HEK293 (cell line): ENCODE data around the gene ACSM4.

ENCODE experiments used
- CTCF ChIA-PET: fragments of 350-600 bp; formaldehyde crosslinking; extraction: SDS; loops from one replicate; lab custom pipeline; 2021; ENCODE audit warnings: antibody characterized with exemption; lab: Yijun Ruan, JAX
- POLR2A ChIA-PET: fragments of 300-600 bp; formaldehyde crosslinking; extraction: SDS; loops from one replicate; lab custom pipeline; 2020; ENCODE audit warnings: antibody characterized with exemption, inconsistent platforms; lab: Yijun Ruan, JAX
- H3K27ac ChIP-seq: fragments of 200-500 bp; sonication (Bioruptor generic); 2 replicates; pipeline ENCODE4 v1.5.1; 2014; ENCODE audit warnings: low read depth, low read length, control low read depth, inconsistent platforms; ENCODE audit errors: extremely low read depth
- H3K36me3 ChIP-seq, 2 experiments: fragments of 200-500 bp in 1 of 2; sonication (Bioruptor generic) in 1 of 2; 1 replicate in 1 of 2; 2 replicates in 1 of 2; pipeline ENCODE4 v1.5.1; 2014 to 2017; ENCODE audit warnings: inconsistent platforms in 2 of 2, low read length in 2 of 2; ENCODE audit not compliant: control insufficient read depth in 2 of 2, insufficient read depth in 1 of 2
- H3K4me1 ChIP-seq: fragments of 200-500 bp; sonication (Bioruptor generic); 2 replicates; pipeline ENCODE4 v1.5.1; 2014; ENCODE audit warnings: mild to moderate bottlenecking, low read length, inconsistent platforms; ENCODE audit not compliant: control insufficient read depth, insufficient read depth
- H3K4me3 ChIP-seq: 2 replicates; pipeline ENCODE4 v1.5.1; 2011; ENCODE audit warnings: low read depth, mild to moderate bottlenecking, control low read depth, low read length, moderate library complexity
- H3K9me3 ChIP-seq: fragments of 200-500 bp; sonication (Bioruptor generic); 2 replicates; pipeline ENCODE4 v1.5.1; 2014; ENCODE audit warnings: low read depth, low read length, inconsistent platforms; ENCODE audit not compliant: control insufficient read depth, insufficient read depth
- FEZF1 ChIP-seq: fragments of 450-650 bp; formaldehyde crosslinking; IDR thresholded peaks from 2 replicates; pipeline ENCODE4 v1.5.1; 2016; ENCODE audit warnings: missing biosample characterization, missing genetic modification characterization
- GLI4 ChIP-seq: fragments of 450-650 bp; formaldehyde crosslinking; IDR thresholded peaks from 2 replicates; pipeline ENCODE4 v1.5.1; 2016; ENCODE audit warnings: missing biosample characterization, missing genetic modification characterization
- HOXD13 ChIP-seq: sonication (generic); formaldehyde crosslinking; IDR thresholded peaks from 2 replicates; pipeline ENCODE4 v1.8.0; 2022; ENCODE audit warnings: missing genetic modification reagents, borderline replicate concordance
- KLF10 ChIP-seq: fragments of 450-650 bp; IDR thresholded peaks from 2 replicates; pipeline ENCODE4 v1.5.1; 2018; ENCODE audit warnings: missing biosample characterization, mild to moderate bottlenecking, missing genetic modification characterization
- MEIS1 ChIP-seq: sonication (generic); formaldehyde crosslinking; IDR thresholded peaks from 2 replicates; pipeline ENCODE4 v1.8.1; 2022; ENCODE audit warnings: missing genetic modification reagents, mild to moderate bottlenecking, borderline replicate concordance
- SP2 ChIP-seq: fragments of 450-650 bp; formaldehyde crosslinking; IDR thresholded peaks from 2 replicates; pipeline ENCODE4 v1.5.1; 2016; ENCODE audit warnings: missing biosample characterization, missing genetic modification characterization
- ZBTB1 ChIP-seq: fragments of 450-650 bp; formaldehyde crosslinking; IDR thresholded peaks from 2 replicates; pipeline ENCODE4 v1.5.1; 2016; ENCODE audit warnings: missing biosample characterization, missing genetic modification characterization
- ZFP41 ChIP-seq: fragments of 450-650 bp; formaldehyde crosslinking; IDR thresholded peaks from 2 replicates; pipeline ENCODE4 v1.5.1; 2016; ENCODE audit warnings: missing biosample characterization, missing genetic modification characterization, borderline replicate concordance
- ZNF10 ChIP-seq: fragments of 450-650 bp; formaldehyde crosslinking; IDR thresholded peaks from 2 replicates; pipeline ENCODE4 v1.5.1; 2017; ENCODE audit warnings: missing biosample characterization, missing genetic modification characterization
- ZNF155 ChIP-seq: fragments of 450-650 bp; formaldehyde crosslinking; IDR thresholded peaks from 2 replicates; pipeline ENCODE4 v1.5.1; 2016; ENCODE audit warnings: missing biosample characterization, missing genetic modification characterization
- ZNF19 ChIP-seq: fragments of 450-650 bp; formaldehyde crosslinking; IDR thresholded peaks from 2 replicates; pipeline ENCODE4; 2016; ENCODE audit warnings: missing biosample characterization, missing genetic modification characterization, low read depth
- ZNF211 ChIP-seq: fragments of 450-650 bp; formaldehyde crosslinking; IDR thresholded peaks from 2 replicates; pipeline ENCODE4 v1.5.1; 2016; ENCODE audit warnings: low read depth, missing biosample characterization, missing genetic modification characterization
- ZNF433 ChIP-seq: fragments of 450-650 bp; formaldehyde crosslinking; IDR thresholded peaks from 2 replicates; pipeline ENCODE4 v1.5.1; 2016; ENCODE audit warnings: missing biosample characterization, missing genetic modification characterization, low read depth
- ZNF510 ChIP-seq: fragments of 450-650 bp; formaldehyde crosslinking; IDR thresholded peaks from 2 replicates; pipeline ENCODE4 v1.5.1; 2018; ENCODE audit warnings: mild to moderate bottlenecking, missing genetic modification characterization, missing biosample characterization; ENCODE audit not compliant: insufficient replicate concordance
- ZNF549 ChIP-seq: fragments of 450-650 bp; IDR thresholded peaks from 2 replicates; pipeline ENCODE4 v1.5.1; 2018; ENCODE audit warnings: missing biosample characterization, missing genetic modification characterization, mild to moderate bottlenecking, inconsistent platforms, moderate library complexity
- ZNF626 ChIP-seq: fragments of 450-650 bp; sonication (Bioruptor Pico); formaldehyde crosslinking; IDR thresholded peaks from 2 replicates; pipeline ENCODE4 v1.5.1; 2018; ENCODE audit warnings: missing biosample characterization, missing genetic modification characterization, inconsistent platforms
- ZNF629 ChIP-seq: fragments of 450-650 bp; formaldehyde crosslinking; IDR thresholded peaks from 2 replicates; pipeline ENCODE4 v1.5.1; 2017; ENCODE audit warnings: missing biosample characterization, missing genetic modification characterization
- ZNF658 ChIP-seq: fragments of 450-650 bp; formaldehyde crosslinking; IDR thresholded peaks from 2 replicates; pipeline ENCODE4; 2016; ENCODE audit warnings: missing biosample characterization, missing genetic modification characterization
- ZNF670 ChIP-seq: fragments of 450-650 bp; formaldehyde crosslinking; IDR thresholded peaks from 2 replicates; pipeline ENCODE4 v1.5.1; 2016; ENCODE audit warnings: missing biosample characterization, missing genetic modification characterization, low read depth
- ZNF785 ChIP-seq: fragments of 450-650 bp; formaldehyde crosslinking; IDR thresholded peaks from 2 replicates; pipeline ENCODE4 v1.5.1; 2016; ENCODE audit warnings: missing biosample characterization, missing genetic modification characterization
- TF ChIP-seq, protein P1 (sequence below): fragments of 450-650 bp; formaldehyde crosslinking; IDR thresholded peaks from 2 replicates; pipeline ENCODE4 v1.5.1; 2016; ENCODE audit warnings: missing biosample characterization, missing genetic modification characterization
- TF ChIP-seq, protein P2 (sequence below): fragments of 450-650 bp; formaldehyde crosslinking; IDR thresholded peaks from 2 replicates; pipeline ENCODE4 v1.5.1; 2016; ENCODE audit warnings: missing biosample characterization, missing genetic modification characterization
- TF ChIP-seq, protein P3 (sequence below): fragments of 450-650 bp; formaldehyde crosslinking; IDR thresholded peaks from 2 replicates; pipeline ENCODE4 v1.5.1; 2017; ENCODE audit warnings: missing biosample characterization, missing genetic modification characterization
- TF ChIP-seq, protein P4 (sequence below): fragments of 450-650 bp; formaldehyde crosslinking; IDR thresholded peaks from 2 replicates; pipeline ENCODE4 v1.5.1; 2016; ENCODE audit warnings: missing biosample characterization, missing genetic modification characterization
- TF ChIP-seq, protein P5 (sequence below): fragments of 450-650 bp; formaldehyde crosslinking; IDR thresholded peaks from 2 replicates; pipeline ENCODE4 v1.5.1; 2017; ENCODE audit warnings: missing biosample characterization, missing genetic modification characterization

The ACSM4 gene

DNA sequence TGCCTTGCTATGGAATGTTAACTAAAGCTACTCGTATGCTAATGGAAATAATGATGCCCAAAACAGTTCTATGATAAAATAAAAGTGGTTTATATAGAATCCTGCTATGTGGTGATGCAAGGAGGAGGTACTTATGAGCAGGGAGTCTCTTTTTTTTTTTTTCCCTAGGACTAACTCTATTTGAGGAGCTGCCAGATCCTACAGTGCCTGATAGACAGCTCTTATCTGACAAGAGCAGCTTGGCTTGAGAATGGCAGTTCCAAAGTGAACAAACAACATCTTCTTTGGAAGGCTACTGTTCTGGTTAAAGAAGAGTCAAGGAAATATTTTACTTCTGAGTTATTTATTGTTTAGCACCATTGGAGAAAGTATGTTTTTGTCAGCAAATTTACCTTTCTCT lies 10.2 kb upstream of the ACSM4 start (continued):
- TF ChIP-seq, protein P1, sequence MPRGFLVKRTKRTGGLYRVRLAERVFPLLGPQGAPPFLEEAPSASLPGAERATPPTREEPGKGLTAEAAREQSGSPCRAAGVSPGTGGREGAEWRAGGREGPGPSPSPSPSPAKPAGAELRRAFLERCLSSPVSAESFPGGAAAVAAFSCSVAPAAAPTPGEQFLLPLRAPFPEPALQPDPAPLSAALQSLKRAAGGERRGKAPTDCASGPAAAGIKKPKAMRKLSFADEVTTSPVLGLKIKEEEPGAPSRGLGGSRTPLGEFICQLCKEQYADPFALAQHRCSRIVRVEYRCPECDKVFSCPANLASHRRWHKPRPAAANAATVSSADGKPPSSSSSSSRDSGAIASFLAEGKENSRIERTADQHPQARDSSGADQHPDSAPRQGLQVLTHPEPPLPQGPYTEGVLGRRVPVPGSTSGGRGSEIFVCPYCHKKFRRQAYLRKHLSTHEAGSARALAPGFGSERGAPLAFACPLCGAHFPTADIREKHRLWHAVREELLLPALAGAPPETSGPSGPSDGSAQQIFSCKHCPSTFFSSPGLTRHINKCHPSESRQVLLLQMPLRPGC, result no peak
- TF ChIP-seq ZFP41 (tag by site-specific recombination) (no peak), HOXD13 (CRISPR knock-in tag) (no peak), MEIS1 (no peak)
- TF ChIP-seq, protein P2, sequence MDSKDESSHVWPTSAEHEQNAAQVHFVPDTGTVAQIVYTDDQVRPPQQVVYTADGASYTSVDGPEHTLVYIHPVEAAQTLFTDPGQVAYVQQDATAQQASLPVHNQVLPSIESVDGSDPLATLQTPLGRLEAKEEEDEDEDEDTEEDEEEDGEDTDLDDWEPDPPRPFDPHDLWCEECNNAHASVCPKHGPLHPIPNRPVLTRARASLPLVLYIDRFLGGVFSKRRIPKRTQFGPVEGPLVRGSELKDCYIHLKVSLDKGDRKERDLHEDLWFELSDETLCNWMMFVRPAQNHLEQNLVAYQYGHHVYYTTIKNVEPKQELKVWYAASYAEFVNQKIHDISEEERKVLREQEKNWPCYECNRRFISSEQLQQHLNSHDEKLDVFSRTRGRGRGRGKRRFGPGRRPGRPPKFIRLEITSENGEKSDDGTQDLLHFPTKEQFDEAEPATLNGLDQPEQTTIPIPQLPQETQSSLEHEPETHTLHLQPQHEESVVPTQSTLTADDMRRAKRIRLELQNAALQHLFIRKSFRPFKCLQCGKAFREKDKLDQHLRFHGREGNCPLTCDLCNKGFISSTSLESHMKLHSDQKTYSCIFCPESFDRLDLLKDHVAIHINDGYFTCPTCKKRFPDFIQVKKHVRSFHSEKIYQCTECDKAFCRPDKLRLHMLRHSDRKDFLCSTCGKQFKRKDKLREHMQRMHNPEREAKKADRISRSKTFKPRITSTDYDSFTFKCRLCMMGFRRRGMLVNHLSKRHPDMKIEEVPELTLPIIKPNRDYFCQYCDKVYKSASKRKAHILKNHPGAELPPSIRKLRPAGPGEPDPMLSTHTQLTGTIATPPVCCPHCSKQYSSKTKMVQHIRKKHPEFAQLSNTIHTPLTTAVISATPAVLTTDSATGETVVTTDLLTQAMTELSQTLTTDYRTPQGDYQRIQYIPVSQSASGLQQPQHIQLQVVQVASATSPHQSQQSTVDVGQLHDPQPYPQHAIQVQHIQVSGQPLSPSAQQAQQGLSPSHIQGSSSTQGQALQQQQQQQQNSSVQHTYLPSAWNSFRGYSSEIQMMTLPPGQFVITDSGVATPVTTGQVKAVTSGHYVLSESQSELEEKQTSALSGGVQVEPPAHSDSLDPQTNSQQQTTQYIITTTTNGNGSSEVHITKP, result no peak
- TF ChIP-seq, protein P3, sequence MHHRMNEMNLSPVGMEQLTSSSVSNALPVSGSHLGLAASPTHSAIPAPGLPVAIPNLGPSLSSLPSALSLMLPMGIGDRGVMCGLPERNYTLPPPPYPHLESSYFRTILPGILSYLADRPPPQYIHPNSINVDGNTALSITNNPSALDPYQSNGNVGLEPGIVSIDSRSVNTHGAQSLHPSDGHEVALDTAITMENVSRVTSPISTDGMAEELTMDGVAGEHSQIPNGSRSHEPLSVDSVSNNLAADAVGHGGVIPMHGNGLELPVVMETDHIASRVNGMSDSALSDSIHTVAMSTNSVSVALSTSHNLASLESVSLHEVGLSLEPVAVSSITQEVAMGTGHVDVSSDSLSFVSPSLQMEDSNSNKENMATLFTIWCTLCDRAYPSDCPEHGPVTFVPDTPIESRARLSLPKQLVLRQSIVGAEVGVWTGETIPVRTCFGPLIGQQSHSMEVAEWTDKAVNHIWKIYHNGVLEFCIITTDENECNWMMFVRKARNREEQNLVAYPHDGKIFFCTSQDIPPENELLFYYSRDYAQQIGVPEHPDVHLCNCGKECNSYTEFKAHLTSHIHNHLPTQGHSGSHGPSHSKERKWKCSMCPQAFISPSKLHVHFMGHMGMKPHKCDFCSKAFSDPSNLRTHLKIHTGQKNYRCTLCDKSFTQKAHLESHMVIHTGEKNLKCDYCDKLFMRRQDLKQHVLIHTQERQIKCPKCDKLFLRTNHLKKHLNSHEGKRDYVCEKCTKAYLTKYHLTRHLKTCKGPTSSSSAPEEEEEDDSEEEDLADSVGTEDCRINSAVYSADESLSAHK, result no peak
- TF ChIP-seq, protein P4, sequence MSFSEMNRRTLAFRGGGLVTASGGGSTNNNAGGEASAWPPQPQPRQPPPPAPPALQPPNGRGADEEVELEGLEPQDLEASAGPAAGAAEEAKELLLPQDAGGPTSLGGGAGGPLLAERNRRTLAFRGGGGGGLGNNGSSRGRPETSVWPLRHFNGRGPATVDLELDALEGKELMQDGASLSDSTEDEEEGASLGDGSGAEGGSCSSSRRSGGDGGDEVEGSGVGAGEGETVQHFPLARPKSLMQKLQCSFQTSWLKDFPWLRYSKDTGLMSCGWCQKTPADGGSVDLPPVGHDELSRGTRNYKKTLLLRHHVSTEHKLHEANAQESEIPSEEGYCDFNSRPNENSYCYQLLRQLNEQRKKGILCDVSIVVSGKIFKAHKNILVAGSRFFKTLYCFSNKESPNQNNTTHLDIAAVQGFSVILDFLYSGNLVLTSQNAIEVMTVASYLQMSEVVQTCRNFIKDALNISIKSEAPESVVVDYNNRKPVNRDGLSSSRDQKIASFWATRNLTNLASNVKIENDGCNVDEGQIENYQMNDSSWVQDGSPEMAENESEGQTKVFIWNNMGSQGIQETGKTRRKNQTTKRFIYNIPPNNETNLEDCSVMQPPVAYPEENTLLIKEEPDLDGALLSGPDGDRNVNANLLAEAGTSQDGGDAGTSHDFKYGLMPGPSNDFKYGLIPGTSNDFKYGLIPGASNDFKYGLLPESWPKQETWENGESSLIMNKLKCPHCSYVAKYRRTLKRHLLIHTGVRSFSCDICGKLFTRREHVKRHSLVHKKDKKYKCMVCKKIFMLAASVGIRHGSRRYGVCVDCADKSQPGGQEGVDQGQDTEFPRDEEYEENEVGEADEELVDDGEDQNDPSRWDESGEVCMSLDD (tag by site-specific recombination), result no peak

DNA sequence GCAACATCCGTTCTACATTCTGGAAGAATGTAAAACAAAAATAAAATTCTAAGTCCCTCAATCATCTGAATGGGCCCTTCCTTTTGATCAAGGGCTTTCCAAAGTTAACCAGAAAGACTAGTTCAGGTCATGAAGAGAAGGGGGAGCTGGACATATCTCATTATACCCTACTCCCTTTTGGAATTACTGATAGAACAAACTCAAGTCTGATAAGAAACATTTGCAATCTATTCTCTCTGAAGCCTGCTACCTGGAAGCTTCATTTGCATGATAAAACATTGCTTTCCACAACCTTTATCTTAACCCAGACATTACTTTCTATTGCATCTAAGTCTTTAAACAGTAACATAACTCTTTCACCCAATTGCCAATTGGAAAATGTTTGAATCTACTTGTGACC lies 8.3 kb upstream of the ACSM4 start:
- no peak overlapping the region for H3K4me3 ChIP-seq
- ChIA-PET CTCF (no interaction called here), POLR2A (no interaction called here)

DNA sequence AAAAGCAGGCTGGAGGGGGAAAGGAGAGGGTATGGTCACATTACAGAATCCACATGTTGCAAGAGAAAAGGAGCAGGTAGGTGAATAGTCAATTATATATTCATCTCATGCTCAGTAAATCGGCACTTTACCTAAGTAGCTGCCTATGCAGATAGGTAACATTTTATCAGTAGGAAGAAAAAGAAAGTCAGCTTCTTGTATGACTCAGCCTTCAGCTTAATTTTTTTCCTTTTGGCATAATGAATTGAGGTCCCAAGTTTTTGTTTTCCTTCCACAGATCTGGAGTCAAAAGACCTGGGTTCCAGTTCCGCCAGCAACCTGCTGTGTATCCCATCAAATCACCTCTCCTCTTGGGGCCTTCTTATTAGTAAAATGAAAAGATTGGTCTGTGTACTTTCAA lies 6.0 kb upstream of the ACSM4 start:
- CTCF ChIA-PET, result interaction anchor here (0.6 to 0.7 kb wide), 2 partner anchors 137 to 162 kb away, joined by 3 to 5 read pairs; no protein-coding TSS in a partner anchor

More for the DNA sequence above, 8.3 kb upstream of the ACSM4 start:
- H3K9me3 ChIP-seq, result no peaks in the 10 kb centered on the region
- no peaks in the 10 kb centered on the region for H3K4me1 ChIP-seq
- H3K36me3 ChIP-seq, result no peaks in the 10 kb centered on the region
- TF ChIP-seq ZNF19 (no peak), ZNF10 (tag by site-specific recombination) (no peak), ZNF155 (tag by site-specific recombination) (no peak), ZNF211 (no peak), KLF10 (tag by site-specific recombination) (no peak), HOXD13 (CRISPR knock-in tag) (no peak), ZNF626 (tag by site-specific recombination) (no peak), ZNF510 (no peak), ZNF658 (tag by site-specific recombination) (no peak)
- no peak overlapping the region for H3K27ac ChIP-seq

More for the DNA sequence above, 6.0 kb upstream of the ACSM4 start:
- no peaks in the 10 kb centered on the region for H3K36me3 ChIP-seq
- H3K9me3 ChIP-seq, result no peaks in the 10 kb centered on the region
- TF ChIP-seq ZNF433, result no peak
- no peak for TF ChIP-seq SP2 (tag by site-specific recombination)
- TF ChIP-seq ZNF785 (tag by site-specific recombination), result no peak
- no peak for TF ChIP-seq ZNF670 (tag by site-specific recombination)
- no peak for TF ChIP-seq FEZF1
- TF ChIP-seq GLI4, result no peak
- TF ChIP-seq, protein P5, sequence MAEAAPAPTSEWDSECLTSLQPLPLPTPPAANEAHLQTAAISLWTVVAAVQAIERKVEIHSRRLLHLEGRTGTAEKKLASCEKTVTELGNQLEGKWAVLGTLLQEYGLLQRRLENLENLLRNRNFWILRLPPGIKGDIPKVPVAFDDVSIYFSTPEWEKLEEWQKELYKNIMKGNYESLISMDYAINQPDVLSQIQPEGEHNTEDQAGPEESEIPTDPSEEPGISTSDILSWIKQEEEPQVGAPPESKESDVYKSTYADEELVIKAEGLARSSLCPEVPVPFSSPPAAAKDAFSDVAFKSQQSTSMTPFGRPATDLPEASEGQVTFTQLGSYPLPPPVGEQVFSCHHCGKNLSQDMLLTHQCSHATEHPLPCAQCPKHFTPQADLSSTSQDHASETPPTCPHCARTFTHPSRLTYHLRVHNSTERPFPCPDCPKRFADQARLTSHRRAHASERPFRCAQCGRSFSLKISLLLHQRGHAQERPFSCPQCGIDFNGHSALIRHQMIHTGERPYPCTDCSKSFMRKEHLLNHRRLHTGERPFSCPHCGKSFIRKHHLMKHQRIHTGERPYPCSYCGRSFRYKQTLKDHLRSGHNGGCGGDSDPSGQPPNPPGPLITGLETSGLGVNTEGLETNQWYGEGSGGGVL (tag by site-specific recombination), result no peak
- no peak for TF ChIP-seq ZBTB1 (tag by site-specific recombination)
- no peak for TF ChIP-seq ZNF629 (tag by site-specific recombination)
- no peak for TF ChIP-seq ZNF549 (tag by site-specific recombination)
- POLR2A ChIA-PET, result no interaction called here
- H3K4me3 ChIP-seq, result no peak overlapping the region
- no peak overlapping the region for H3K27ac ChIP-seq
- H3K4me1 ChIP-seq, result no peaks in the 10 kb centered on the region
